Medulla oblongata (tissue), 1 donor: ENCODE results near the gene BNC1.
"Not testable (repeated sequence)": the region's sequence is repeated elsewhere in the genome, so short reads cannot be mapped to it uniquely, and the experiment has no call there.

Source experiments
- DNase-seq: peaks from one replicate; pipeline ENCODE4 v3.0.0-alpha.2; 2015; ENCODE audit errors: extremely low spot score

BNC1 gene

DNA sequence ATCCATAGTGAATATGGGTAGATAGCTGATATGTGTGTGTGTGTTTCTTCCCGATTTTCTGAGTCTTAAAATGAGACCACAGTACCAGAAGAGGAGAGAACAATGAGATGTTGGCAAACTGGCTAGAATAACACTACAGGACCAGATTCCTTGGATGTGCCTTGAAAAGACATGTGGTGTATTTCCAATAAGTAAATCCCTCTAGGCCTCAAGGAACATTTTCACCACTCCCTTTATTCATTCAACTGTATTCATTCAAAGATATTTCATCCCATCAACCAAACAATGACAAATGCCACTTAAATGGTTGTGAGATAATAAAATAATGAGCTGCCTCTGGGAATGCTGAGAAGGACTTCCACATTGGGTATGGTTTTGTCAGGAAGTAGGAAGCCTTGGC lies 8.7 kb upstream of the BNC1 start:
- no peak for DNase-seq

- no peak for DNase-seq
Observed at GRCh38 chr15:83292317-83292716, 7.9 kb upstream of the BNC1 start.

DNA sequence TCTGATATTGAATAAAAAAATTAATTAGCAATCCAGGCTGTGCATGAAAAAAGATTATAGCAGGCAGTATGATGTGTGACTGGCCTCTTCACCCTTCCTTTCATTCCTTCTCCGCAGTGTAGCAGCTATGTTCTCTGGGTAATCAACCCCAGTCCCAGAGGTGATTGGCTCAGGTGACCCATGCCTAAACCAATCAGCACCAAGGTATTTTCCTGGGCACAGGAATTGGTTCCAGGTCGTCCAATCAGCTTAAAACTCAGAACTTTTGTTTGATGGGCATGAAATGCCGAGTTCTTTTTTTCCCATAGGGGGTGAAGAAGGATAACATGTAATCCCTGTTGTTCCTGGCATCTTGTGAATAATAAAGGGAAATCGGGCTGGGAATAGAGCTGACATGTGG lies 5.8 kb upstream of the BNC1 start:
- DNase-seq, result no peak

DNA sequence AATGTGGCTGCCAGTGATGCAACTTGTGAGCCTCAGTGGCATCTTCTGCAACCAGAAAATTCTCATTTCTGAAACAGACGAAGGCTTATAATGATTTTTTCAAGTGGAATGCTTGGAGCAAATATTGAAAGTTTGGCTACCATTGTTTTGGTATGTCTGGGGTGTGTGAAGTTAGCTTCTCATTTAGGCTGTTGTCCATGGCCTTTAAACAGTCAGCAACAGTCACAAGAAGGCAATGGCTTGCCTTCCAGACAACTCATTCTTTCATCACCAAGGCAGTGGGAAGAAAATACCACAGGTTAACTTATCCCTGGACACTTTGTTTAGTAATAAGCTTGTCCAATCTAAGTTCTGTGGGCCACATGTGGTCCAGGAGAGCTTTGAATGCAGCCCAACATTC lies 4.7 kb upstream of the BNC1 start:
- no peak for DNase-seq

DNA sequence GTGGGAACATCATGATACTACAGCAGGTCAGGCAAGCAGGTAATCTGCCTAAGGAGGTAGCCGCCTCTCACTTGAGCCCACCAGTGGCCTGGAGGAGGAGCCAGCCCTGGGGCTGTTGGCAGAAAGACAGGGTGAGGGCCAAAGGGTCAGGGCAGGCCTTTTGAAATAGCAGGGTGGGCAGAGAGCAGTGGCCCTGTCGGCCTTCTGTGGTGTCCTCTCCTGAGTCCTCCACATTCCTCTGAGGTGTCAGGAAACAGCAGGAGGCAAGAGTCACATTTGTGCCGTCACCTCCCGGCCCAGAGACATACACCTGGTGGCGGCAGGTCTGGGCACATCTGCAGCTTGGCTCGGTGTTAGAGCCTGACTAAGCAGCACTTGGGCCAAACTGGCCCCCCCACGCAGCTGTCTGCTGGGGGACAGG lies 3.9 kb upstream of the BNC1 start:
- no peak for DNase-seq

DNA sequence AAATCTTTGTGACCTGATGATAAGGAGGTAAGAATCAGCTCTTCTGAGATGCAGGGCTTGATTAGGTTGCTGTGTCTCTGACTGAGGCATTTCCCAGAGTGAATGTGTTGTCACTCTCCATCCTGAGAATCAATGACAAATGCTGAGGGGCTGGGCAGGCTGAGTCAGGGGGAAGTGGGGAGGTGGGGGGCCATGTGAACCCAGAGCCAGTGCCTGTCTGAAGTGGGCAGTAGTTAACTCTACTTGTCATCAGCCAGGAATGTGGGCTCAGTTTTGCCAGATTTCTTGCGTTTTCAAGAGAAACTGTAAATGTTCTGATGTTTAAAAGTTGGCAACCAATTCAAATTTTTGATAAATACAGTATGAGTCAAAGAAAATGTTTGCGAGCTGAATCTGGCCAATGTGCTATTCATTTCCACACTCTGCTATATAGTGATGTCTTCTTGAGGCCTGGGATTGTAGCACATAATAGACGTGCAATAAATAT lies 3.1 kb upstream of the BNC1 start:
- no peak for DNase-seq

GRCh38 chr15:83285979-83286553 lies 1.6 kb upstream of the BNC1 start:
- DNase-seq, result no peak

- no peak for DNase-seq
Observed at GRCh38 chr15:83285284-83285978, 967 bp upstream of the BNC1 start.

GRCh38 chr15:83283813-83284558 lies 478 bp downstream of the BNC1 start:
- no peak for DNase-seq

- no peak for DNase-seq
Observed at GRCh38 chr15:83283138-83283812, 1.2 kb downstream of the BNC1 start.

DNA sequence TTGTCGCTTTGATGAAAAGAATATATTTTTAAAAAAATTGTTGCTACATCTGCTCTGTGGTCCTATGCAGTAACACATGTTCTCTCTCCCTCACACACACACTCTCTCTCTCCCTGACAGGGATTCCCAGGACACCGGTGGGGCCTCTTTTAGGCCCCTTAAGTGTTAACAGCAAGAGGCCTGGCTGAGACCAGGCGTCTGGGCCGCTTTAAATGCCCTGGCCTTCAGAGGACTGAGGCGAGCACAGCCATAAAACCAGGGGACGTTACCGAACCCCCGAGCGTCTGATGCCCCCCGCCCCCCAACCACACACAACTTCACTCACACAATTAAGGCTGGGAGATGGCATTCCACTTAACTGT lies 1.7 kb downstream of the BNC1 start:
- no peak for DNase-seq

- no peak for DNase-seq
Observed at GRCh38 chr15:83282141-83282540, 2.3 kb downstream of the BNC1 start.

- DNase-seq, result no peak
Observed at GRCh38 chr15:83278191-83278590, 6.3 kb downstream of the BNC1 start.

DNA sequence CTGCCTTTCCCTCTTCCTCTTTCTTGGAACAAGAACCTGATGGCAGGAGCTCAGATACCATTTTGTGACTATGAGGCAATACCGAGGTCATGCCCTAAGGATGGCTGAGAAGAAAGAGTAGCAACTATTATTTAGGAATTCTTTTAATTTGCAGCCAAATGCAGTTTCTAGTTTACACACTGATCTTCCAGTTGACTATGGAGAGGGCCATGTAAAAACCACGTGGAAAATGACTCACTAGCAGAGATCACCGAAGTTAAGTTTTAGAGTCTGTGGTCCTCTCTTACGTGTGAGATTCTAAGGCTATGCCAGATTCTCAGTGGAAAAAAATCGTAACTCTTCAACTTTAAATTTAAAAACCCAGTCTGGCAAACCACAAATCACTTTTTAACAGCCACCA lies 7.8 kb downstream of the BNC1 start:
- no peak for DNase-seq

GRCh38 chr15:83275412-83275811 lies 9.1 kb downstream of the BNC1 start:
- DNase-seq, result no peak

DNA sequence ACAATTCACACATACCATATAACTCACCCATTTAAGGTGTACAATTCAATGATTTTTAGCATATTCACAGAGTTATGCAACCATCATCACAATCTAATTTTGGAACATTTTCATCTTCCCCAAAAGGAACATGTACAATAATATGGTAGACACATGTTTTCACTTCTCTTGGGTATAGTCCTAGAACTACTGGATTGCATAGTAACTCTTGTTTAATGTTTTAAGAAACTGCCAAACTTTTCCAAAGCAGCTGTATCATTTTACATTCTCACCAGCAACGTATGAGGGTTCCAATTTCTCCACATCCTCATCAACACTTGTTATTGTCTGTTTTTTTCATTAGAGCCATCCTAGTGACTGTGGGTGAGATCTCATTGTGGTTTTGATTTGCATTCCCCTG lies 14.3 kb downstream of the BNC1 start:
- DNase-seq, result no peak

- DNase-seq, result no peak
Observed at GRCh38 chr15:83268147-83268546, 16.3 kb downstream of the BNC1 start.

DNA sequence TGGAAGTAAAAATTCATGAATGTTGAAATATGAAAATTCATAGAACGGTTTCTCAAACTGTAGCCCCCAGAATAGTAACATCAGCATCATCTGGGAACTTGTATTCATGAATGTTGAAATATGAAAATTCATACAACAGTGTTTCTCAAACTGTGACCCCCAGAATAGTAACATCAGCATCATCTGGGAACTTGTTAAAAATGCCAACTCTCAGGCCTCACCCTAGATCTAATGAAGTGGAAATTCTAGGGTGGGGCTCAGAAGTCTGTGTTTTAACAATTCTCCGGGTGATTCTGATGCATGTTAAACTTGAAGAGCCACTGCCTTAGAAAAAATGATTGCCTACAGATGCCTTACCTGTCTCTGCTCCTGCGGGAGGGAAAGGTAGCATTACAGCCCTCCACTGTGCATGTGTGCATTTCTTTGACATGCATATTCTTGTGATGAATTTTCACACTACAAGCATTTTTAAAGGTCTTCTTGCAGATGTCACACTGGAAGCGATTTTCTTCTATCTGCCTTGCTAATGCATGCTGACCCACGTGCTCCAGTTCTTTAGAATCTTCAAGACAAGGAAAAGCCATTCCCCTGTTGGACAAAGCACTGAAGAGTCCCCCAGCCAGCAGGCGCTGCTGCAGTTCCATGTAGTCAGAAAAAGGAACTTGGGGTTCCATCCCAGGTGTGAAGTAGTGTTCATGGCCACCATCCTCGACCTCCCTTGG lies 21.7 kb downstream of the BNC1 start:
- no peak for DNase-seq

DNA sequence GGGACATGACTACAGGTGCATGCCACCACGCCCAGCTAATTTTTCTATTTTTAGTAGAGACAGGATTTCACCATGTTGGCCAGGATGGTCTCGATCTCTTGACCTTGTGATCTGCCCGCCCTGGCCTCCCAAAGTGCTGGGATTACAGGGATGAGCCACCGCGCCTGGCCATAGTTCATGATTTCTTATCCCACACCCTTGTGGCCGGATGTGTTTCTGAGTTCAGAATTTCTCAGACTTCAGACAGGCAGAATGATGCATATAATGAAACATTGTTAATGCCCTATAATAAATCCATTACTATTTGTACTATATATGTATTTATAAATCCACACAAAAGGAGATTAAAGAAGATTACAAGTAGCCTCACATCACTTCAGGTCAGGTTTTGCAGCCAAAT lies 22.3 kb downstream of the BNC1 start:
- not testable (repeated sequence) for DNase-seq

DNA sequence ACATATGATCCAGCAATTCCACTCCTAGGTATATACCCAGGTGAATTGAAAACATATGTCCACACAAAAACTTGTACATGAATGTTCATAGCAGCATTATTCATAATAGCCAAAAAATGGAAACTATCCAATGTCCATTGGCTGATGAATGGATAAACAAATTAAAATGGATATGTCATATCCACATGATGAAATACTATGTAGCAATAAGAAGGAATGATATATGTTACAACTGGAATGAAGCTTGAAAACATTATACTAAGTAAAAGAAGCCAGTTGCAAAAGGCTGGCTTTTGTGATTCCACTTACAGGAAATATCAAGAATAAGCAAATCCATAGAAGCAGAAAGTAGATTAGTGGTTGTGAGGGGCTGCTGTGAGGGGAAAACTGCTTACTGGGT lies 33.7 kb downstream of the BNC1 start:
- no peak for DNase-seq

- no peak for DNase-seq
Observed at GRCh38 chr15:83249030-83249343, 35.5 kb downstream of the BNC1 start.
